Measurements from ENCODE around the gene UPK3A. TPM values are rescaled to one million over a fixed set of nuclear protein-coding genes. Genes with fewer than 3 reads are reported as not detected.

UPK3A gene
- total RNA-seq, 2 donors from 2014 or later = not detected

DNA sequence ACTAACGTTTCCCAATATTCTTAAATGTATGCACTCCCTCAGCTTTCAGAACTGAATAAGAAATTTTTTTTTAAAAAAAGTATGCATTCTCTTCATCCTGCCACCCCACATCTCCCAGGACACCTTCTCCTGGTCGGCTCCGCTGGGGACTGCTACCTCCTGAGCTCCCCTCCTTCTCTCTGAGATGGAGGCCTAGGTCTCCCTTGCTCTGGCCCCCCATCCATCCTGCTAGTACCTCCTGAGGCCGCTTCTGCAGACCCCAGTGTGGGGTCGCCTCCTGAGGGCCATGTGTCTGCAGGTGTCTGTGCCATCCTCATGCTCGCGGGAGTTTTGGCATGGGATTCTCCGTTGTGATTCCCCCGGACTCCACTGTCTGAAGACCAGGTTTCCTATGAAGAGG lies 52.8 kb downstream of the UPK3A start:
- Mint-ChIP-seq H3K27me3 (ENCODE audit: insufficient read depth) (no peaks in the 10 kb centered on the region), H3K4me3 (no peak overlapping the region), H3K27ac (no peak overlapping the region), H3K4me1 (peaks cover 2% of the 10 kb centered on the region), H3K9me3 (no peaks in the 10 kb centered on the region), H3K36me3 (ENCODE audit: low read depth) (peaks cover 70% of the 10 kb centered on the region)
- DNase-seq = no peak
- H3K27ac ChIP-seq (ENCODE audit: low read depth, low read length) = peak overlapping the region; percentile 64
- WGBS, 2 experiments (ENCODE audit: insufficient coverage in 1 of 2, insufficient read length in 1 of 2) = 94 to 96% methylated on average over 8 to 9 of the region's 9 CpGs
- no peaks in the 10 kb centered on the region for H3K9me3 ChIP-seq (ENCODE audit: control insufficient read depth, low read length)
- TF ChIP-seq, protein P1, sequence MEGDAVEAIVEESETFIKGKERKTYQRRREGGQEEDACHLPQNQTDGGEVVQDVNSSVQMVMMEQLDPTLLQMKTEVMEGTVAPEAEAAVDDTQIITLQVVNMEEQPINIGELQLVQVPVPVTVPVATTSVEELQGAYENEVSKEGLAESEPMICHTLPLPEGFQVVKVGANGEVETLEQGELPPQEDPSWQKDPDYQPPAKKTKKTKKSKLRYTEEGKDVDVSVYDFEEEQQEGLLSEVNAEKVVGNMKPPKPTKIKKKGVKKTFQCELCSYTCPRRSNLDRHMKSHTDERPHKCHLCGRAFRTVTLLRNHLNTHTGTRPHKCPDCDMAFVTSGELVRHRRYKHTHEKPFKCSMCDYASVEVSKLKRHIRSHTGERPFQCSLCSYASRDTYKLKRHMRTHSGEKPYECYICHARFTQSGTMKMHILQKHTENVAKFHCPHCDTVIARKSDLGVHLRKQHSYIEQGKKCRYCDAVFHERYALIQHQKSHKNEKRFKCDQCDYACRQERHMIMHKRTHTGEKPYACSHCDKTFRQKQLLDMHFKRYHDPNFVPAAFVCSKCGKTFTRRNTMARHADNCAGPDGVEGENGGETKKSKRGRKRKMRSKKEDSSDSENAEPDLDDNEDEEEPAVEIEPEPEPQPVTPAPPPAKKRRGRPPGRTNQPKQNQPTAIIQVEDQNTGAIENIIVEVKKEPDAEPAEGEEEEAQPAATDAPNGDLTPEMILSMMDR (conservative IDR thresholded peaks at IDR 0.05) = no peak
- peaks cover 84% of the 10 kb centered on the region for H3K36me3 ChIP-seq (ENCODE audit: control insufficient read depth, insufficient read depth, low read length)
- no peaks in the 10 kb centered on the region for H3K4me1 ChIP-seq (ENCODE audit: control insufficient read depth, insufficient read depth, low read length)
- no peak overlapping the region for H3K9ac ChIP-seq (ENCODE audit: extremely low read depth, low read length, poor library complexity, severe bottlenecking)
- H3K27me3 ChIP-seq (ENCODE audit: control insufficient read depth, insufficient read depth, low read length, poor library complexity, severe bottlenecking) = no peaks in the 10 kb centered on the region
- no peak overlapping the region for H3K4me3 ChIP-seq (ENCODE audit: low read length)

DNA sequence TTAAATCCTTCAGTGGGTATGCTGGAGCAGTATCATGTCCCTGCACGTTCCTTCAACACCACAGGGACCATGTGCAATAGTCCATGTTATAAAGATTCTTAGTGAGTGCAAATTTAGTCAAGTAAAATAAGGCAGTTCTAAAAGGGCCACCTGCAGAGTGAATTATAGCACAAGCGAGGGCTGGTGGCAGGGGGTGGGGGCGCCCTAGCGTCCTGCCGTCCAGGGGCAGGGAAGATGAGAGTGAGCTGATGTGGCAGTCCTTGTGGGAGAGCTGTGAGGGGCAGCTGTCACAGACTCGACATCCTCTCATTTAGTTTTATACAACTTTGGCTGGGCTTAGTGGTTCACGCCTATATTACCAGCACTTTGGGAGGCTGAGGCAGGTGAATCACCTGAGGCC lies 54.0 kb downstream of the UPK3A start:
- Mint-ChIP-seq H3K9me3 (no peaks in the 10 kb centered on the region), H3K27ac (no peak overlapping the region), H3K27me3 (ENCODE audit: insufficient read depth) (no peaks in the 10 kb centered on the region), H3K4me1 (peaks cover 2% of the 10 kb centered on the region), H3K36me3 (ENCODE audit: low read depth) (peaks cover 67% of the 10 kb centered on the region), H3K4me3 (no peak overlapping the region)
- TF ChIP-seq, protein P1 (conservative IDR thresholded peaks at IDR 0.05) = no peak
- Histone ChIP-seq H3K27me3 (ENCODE audit: control insufficient read depth, insufficient read depth, low read length, poor library complexity, severe bottlenecking) (no peaks in the 10 kb centered on the region), H3K27ac (ENCODE audit: low read depth, low read length) (no peak overlapping the region), H3K9me3 (ENCODE audit: control insufficient read depth, low read length) (no peaks in the 10 kb centered on the region), H3K9ac (ENCODE audit: extremely low read depth, low read length, poor library complexity, severe bottlenecking) (no peak overlapping the region), H3K4me1 (ENCODE audit: control insufficient read depth, insufficient read depth, low read length) (no peaks in the 10 kb centered on the region), H3K36me3 (ENCODE audit: control insufficient read depth, insufficient read depth, low read length) (peaks cover 87% of the 10 kb centered on the region), H3K4me3 (ENCODE audit: low read length) (no peak overlapping the region)
- no peak for DNase-seq
- WGBS, 2 experiments (ENCODE audit: insufficient coverage in 1 of 2, insufficient read length in 1 of 2) = 88 to 92% methylated on average over 3 to 7 of the region's 7 CpGs

DNA sequence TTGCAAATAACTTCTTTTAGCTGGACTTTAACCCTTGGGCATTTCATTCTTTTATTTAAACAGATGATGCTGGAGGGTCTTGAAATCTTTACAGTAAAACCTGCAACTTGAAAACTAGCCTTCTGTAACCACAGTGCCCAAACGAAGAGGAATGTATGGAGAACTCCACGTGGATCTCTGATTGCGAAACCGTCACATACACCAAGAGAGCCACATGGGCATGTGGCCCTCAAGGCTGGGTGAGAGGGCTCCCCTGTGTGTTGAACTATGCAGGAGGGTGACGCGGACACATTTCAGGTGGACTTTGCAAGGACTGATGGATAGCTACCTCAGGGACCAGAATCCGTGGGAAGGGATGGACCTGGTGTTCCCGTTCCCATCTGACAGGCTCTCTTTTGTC lies 55.6 kb downstream of the UPK3A start:
- no peaks in the 10 kb centered on the region for H3K27me3 Mint-ChIP-seq (ENCODE audit: insufficient read depth)
- H3K4me1 Mint-ChIP-seq = peaks cover 2% of the 10 kb centered on the region
- WGBS, 2 experiments (ENCODE audit: insufficient coverage in 1 of 2, insufficient read length in 1 of 2) = 91 to 100% methylated on average over 6 to 8 of the region's 8 CpGs

More for the DNA sequence above, 55.6 kb downstream of the UPK3A start:
- no peak overlapping the region for H3K4me3 ChIP-seq (ENCODE audit: low read length)
- H3K9ac ChIP-seq (ENCODE audit: extremely low read depth, low read length, poor library complexity, severe bottlenecking) = no peak overlapping the region
- H3K27ac ChIP-seq (ENCODE audit: low read depth, low read length) = no peak overlapping the region
- Mint-ChIP-seq H3K36me3 (ENCODE audit: low read depth) (peaks cover 54% of the 10 kb centered on the region), H3K4me3 (no peak overlapping the region), H3K9me3 (no peaks in the 10 kb centered on the region), H3K27ac (peak overlapping the region; percentile 11)
- no peaks in the 10 kb centered on the region for H3K4me1 ChIP-seq (ENCODE audit: control insufficient read depth, insufficient read depth, low read length)
- TF ChIP-seq, protein P1 (conservative IDR thresholded peaks at IDR 0.05) = no peak
- no peaks in the 10 kb centered on the region for H3K27me3 ChIP-seq (ENCODE audit: control insufficient read depth, insufficient read depth, low read length, poor library complexity, severe bottlenecking)
- no peak for DNase-seq
- H3K36me3 ChIP-seq (ENCODE audit: control insufficient read depth, insufficient read depth, low read length) = peaks cover 87% of the 10 kb centered on the region
- no peaks in the 10 kb centered on the region for H3K9me3 ChIP-seq (ENCODE audit: control insufficient read depth, low read length)

All from endodermal cell (in vitro differentiated cells).